H9 (cell line): ENCODE data around the gene HMCN1. TPM values are rescaled to one million over a fixed set of nuclear protein-coding genes. Genes with fewer than 3 reads are reported as not detected.

Experiments used
- DNase-seq: peaks from one replicate; pipeline ENCODE4 v3.0.0-alpha.2; 2017
- H2AFZ ChIP-seq: one replicate; pipeline ENCODE4 v1.6.1; 2013; ENCODE audit warnings: mild to moderate bottlenecking, low read length, control low read depth, moderate library complexity
- H2AK5ac ChIP-seq: 2 replicates; pipeline ENCODE4 v1.6.1; 2013; ENCODE audit warnings: low read length, control low read depth, mixed read lengths; ENCODE audit not compliant: insufficient read length
- H2BK120ac ChIP-seq: one replicate; pipeline ENCODE4 v1.6.1; 2013; ENCODE audit warnings: low read depth, mild to moderate bottlenecking, low read length, control low read depth, inconsistent platforms; ENCODE audit not compliant: poor library complexity, severe bottlenecking
- H2BK12ac ChIP-seq: 2 replicates; pipeline ENCODE4 v1.6.1; 2013; ENCODE audit warnings: low read length, control low read depth, mixed read lengths, low read depth; ENCODE audit not compliant: insufficient read length
- H2BK15ac ChIP-seq: 2 replicates; pipeline ENCODE4 v1.6.1; 2013; ENCODE audit warnings: low read depth, low read length, control low read depth
- H2BK20ac ChIP-seq: one replicate; pipeline ENCODE4 v1.6.1; 2013; ENCODE audit warnings: low read depth, mild to moderate bottlenecking, low read length, control low read depth, inconsistent platforms; ENCODE audit not compliant: poor library complexity, severe bottlenecking
- H2BK5ac ChIP-seq: 2 replicates; pipeline ENCODE4 v1.6.1; 2013; ENCODE audit warnings: low read length, control low read depth, mixed read lengths; ENCODE audit not compliant: insufficient read length
- H3K14ac ChIP-seq: 2 replicates; pipeline ENCODE4 v1.6.1; 2013; ENCODE audit warnings: low read length, control low read depth; ENCODE audit not compliant: insufficient read depth
- H3K18ac ChIP-seq: 2 replicates; pipeline ENCODE4 v1.6.1; 2013; ENCODE audit warnings: low read depth, mild to moderate bottlenecking, mixed read lengths, low read length, control low read depth; ENCODE audit not compliant: insufficient read length
- H3K23ac ChIP-seq: 2 replicates; pipeline ENCODE4 v1.6.1; 2013; ENCODE audit warnings: low read length, control low read depth, mixed read lengths, low read depth; ENCODE audit not compliant: insufficient read length
- H3K23me2 ChIP-seq: 2 replicates; pipeline ENCODE4 v1.6.1; 2013; ENCODE audit warnings: low read depth, mild to moderate bottlenecking, mixed read lengths, low read length, control low read depth; ENCODE audit not compliant: insufficient read length, poor library complexity, severe bottlenecking
- H3K27ac ChIP-seq: 2 replicates; pipeline ENCODE4 v1.5.1; 2013; ENCODE audit warnings: low read length, control low read depth, mixed read lengths, low read depth; ENCODE audit not compliant: insufficient read length
- H3K27me3 ChIP-seq: 2 replicates; pipeline ENCODE4 v1.6.1; 2013; ENCODE audit warnings: low read length, control low read depth, inconsistent platforms; ENCODE audit not compliant: insufficient read depth
- H3K4ac ChIP-seq: 2 replicates; pipeline ENCODE4 v1.6.1; 2013; ENCODE audit warnings: low read depth, mild to moderate bottlenecking, control low read depth, inconsistent platforms, low read length, moderate library complexity
- H3K4me1 ChIP-seq: 2 replicates; pipeline ENCODE4 v1.6.1; 2013; ENCODE audit warnings: low read length, control low read depth, inconsistent platforms; ENCODE audit not compliant: insufficient read depth
- H3K4me2 ChIP-seq: 2 replicates; pipeline ENCODE4 v1.6.1; 2013; ENCODE audit warnings: low read length, control low read depth, mixed read lengths; ENCODE audit not compliant: insufficient read length, insufficient read depth
- H3K56ac ChIP-seq: 2 replicates; pipeline ENCODE4 v1.6.1; 2013; ENCODE audit warnings: low read depth, mild to moderate bottlenecking, mixed read lengths, low read length, control low read depth; ENCODE audit not compliant: insufficient read length
- H3K79me1 ChIP-seq: 2 replicates; pipeline ENCODE4 v1.6.1; 2013; ENCODE audit warnings: low read depth, mild to moderate bottlenecking, moderate library complexity, low read length, control low read depth, inconsistent platforms; ENCODE audit not compliant: insufficient read depth, poor library complexity, severe bottlenecking
- H3K79me2 ChIP-seq: 2 replicates; pipeline ENCODE4 v1.6.1; 2013; ENCODE audit warnings: low read length, control low read depth, inconsistent platforms; ENCODE audit not compliant: insufficient read depth
- H3K9ac ChIP-seq: 2 replicates; pipeline ENCODE4 v1.6.1; 2013; ENCODE audit warnings: low read length, control low read depth, mixed read lengths; ENCODE audit not compliant: insufficient read length; ENCODE audit errors: extremely low read depth
- H3K9me3 ChIP-seq: one replicate; pipeline ENCODE4 v1.6.1; 2013; ENCODE audit warnings: low read depth, low read length, inconsistent platforms; ENCODE audit not compliant: control insufficient read depth
- H3T11ph ChIP-seq: one replicate; pipeline ENCODE4 v1.6.1; 2013; ENCODE audit warnings: mild to moderate bottlenecking, low read length, control low read depth, inconsistent platforms
- H4K20me1 ChIP-seq: one replicate; pipeline ENCODE4 v1.6.1; 2013; ENCODE audit not compliant: control insufficient read depth, insufficient read length, insufficient read depth
- H4K5ac ChIP-seq: 2 replicates; pipeline ENCODE4 v1.6.1; 2013; ENCODE audit warnings: low read depth, mild to moderate bottlenecking, mixed read lengths, low read length, control low read depth; ENCODE audit not compliant: insufficient read length
- H4K8ac ChIP-seq: replicated peaks from 2 replicates; pipeline ENCODE4 v1.6.1; 2013; ENCODE audit warnings: low read length, control low read depth, mixed read lengths, low read depth; ENCODE audit not compliant: insufficient read length
- H4K91ac ChIP-seq: 2 replicates; pipeline ENCODE4 v1.6.1; 2013; ENCODE audit warnings: low read depth, mild to moderate bottlenecking, moderate library complexity, mixed read lengths, low read length, control low read depth; ENCODE audit not compliant: insufficient read length
- H3K27ac Mint-ChIP-seq, 3 experiments: 2 replicates in 2 of 3; 3 replicates in 1 of 3; pipeline ENCODE4 v1.8.0; 2020 to 2021; ENCODE audit warnings: mixed read lengths in 3 of 3, mild to moderate bottlenecking in 1 of 3, moderate library complexity in 1 of 3
- H3K27me3 Mint-ChIP-seq: 2 replicates; pipeline ENCODE4 v1.8.0; 2021; ENCODE audit warnings: low read depth, mild to moderate bottlenecking, moderate library complexity, mixed read lengths
- H3K36me3 Mint-ChIP-seq, 3 experiments: 2 replicates in 2 of 3; 3 replicates in 1 of 3; pipeline ENCODE4 v1.8.0; 2020 to 2021; ENCODE audit warnings: low read depth in 3 of 3, mixed read lengths in 3 of 3; ENCODE audit not compliant: insufficient read depth in 1 of 3
- H3K4me1 Mint-ChIP-seq, 2 experiments: 2 replicates each; pipeline ENCODE4 v1.8.0; 2020; ENCODE audit warnings: mixed read lengths in 2 of 2
- H3K4me3 Mint-ChIP-seq, 2 experiments: 2 replicates in 1 of 2; 3 replicates in 1 of 2; pipeline ENCODE4 v1.8.0; 2020 to 2021; ENCODE audit warnings: mild to moderate bottlenecking in 2 of 2, mixed read lengths in 2 of 2, moderate library complexity in 1 of 2
- H3K9me3 Mint-ChIP-seq, 2 experiments: 2 replicates in 1 of 2; 3 replicates in 1 of 2; pipeline ENCODE4 v1.8.0; 2020; ENCODE audit warnings: mild to moderate bottlenecking in 2 of 2, mixed read lengths in 2 of 2, moderate library complexity in 1 of 2
- WGBS: extraction: QIAGEN DNeasy Blood & Tissue Kit; methylation state at CpG from one replicate; pipeline ENCODE4 v1.1.7; 2013; ENCODE audit warnings: missing lambda C conversion rate, low lambda C conversion rate, mixed read lengths; ENCODE audit not compliant: insufficient read length; ENCODE audit errors: extremely low coverage; 5-methylcytosine and 5-hydroxymethylcytosine counted together
- total RNA-seq: library from RNA; stranded (reverse); gene quantifications from 2 replicates; pipeline ENCODE4 v1.2.1, GENCODE V29; 2021
- TF ChIP-seq, protein P1 (sequence below): fragments of 200-600 bp; sonication (generic); conservative IDR thresholded peaks from 3 replicates; pipeline ENCODE4 v1.8.0; 2021; ENCODE audit warnings: antibody characterized with exemption, mild to moderate bottlenecking

Gene HMCN1
- total RNA-seq, 1 experiment from 2014 or later, result 3.3 TPM

DNA sequence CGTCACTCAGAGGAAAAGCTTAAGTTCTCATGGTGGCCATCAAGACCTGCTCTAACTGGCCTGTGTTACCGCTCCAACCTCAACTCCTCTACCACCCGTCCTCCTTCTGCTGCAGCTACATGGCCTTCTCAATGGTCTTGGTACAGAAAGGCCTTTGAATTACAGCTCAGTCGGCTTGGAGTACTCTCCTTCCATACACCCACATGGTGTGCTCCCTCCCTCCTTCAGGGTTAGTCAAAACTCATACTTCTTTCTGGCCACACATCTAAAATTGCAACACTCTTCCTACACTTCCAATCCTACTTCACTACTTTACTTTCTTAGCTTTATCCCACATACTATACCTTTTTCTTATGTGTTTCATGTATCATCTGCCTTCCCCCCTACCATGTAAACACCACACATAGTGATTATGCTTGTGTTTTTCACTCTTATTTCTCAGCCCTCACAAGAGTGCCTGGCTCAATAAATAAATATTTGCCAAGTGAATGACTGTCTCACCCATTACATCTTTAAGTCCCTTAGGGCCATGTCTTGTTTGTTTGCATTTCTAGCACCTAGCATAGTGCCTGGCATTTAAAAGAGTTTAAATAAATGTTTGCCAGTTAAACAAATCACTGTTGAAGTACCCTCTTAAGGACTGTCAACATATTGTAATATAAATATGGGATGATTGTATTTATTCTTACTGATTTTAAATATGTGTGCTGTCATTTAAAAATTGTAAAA is 37.6 kb upstream of the HMCN1 start:
- TF ChIP-seq, protein P1, sequence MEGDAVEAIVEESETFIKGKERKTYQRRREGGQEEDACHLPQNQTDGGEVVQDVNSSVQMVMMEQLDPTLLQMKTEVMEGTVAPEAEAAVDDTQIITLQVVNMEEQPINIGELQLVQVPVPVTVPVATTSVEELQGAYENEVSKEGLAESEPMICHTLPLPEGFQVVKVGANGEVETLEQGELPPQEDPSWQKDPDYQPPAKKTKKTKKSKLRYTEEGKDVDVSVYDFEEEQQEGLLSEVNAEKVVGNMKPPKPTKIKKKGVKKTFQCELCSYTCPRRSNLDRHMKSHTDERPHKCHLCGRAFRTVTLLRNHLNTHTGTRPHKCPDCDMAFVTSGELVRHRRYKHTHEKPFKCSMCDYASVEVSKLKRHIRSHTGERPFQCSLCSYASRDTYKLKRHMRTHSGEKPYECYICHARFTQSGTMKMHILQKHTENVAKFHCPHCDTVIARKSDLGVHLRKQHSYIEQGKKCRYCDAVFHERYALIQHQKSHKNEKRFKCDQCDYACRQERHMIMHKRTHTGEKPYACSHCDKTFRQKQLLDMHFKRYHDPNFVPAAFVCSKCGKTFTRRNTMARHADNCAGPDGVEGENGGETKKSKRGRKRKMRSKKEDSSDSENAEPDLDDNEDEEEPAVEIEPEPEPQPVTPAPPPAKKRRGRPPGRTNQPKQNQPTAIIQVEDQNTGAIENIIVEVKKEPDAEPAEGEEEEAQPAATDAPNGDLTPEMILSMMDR, result no peak
- no peaks in the 10 kb centered on the region; a peak in 1 of 5 replicates for H3K9me3 Mint-ChIP-seq
- Histone ChIP-seq H2BK120ac (no peak overlapping the region), H3K79me1 (no peaks in the 10 kb centered on the region), H2BK15ac (no peak overlapping the region), H3K4me1 (0 out of 2 replicates have a peak, but pooled peaks cover 7% of the 10 kb centered on the region), H3K14ac (no peak overlapping the region), H3K79me2 (no peaks in the 10 kb centered on the region), H3K23me2 (no peaks in the 10 kb centered on the region), H3K4me2 (no peak overlapping the region), H4K5ac (no peak overlapping the region), H2BK5ac (no peak overlapping the region), H3K18ac (no peak overlapping the region), H2AFZ (no peak overlapping the region), H3K23ac (no peak overlapping the region), H3K56ac (no peak overlapping the region), H3K27me3 (peaks cover 3% of the 10 kb centered on the region; the same call in 1 of the 2 replicates), H2AK5ac (no peak overlapping the region), H3K27ac (no peak overlapping the region), H3K4ac (no peak overlapping the region), H3K9ac (no peak overlapping the region), H2BK12ac (no peak overlapping the region), H4K91ac (no peak overlapping the region), H4K20me1 (no peaks in the 10 kb centered on the region), H3K9me3 (no peaks in the 10 kb centered on the region), H2BK20ac (no peak overlapping the region), H4K8ac (no peak overlapping the region), H3T11ph (no peak overlapping the region)
- H3K27ac Mint-ChIP-seq, result no peak overlapping the region; a peak in 1 of 7 replicates
- no peak for DNase-seq
- no peak overlapping the region for H3K4me3 Mint-ChIP-seq
- H3K36me3 Mint-ChIP-seq, result no peaks in the 10 kb centered on the region
- peaks cover 14 to 20% of the 10 kb centered on the region in 2 experiments for H3K4me1 Mint-ChIP-seq
- peaks cover 33% of the 10 kb centered on the region for H3K27me3 Mint-ChIP-seq
- no CpG with 5 or more reads among the region's 4 CpGs for WGBS
